Eye (tissue), 1 donor: Measurements from ENCODE around the gene FDCSP.
"Not testable (repeated sequence)": the region's sequence is repeated elsewhere in the genome, so short reads cannot be mapped to it uniquely, and the experiment has no call there.

ENCODE experiments used
- DNase-seq: peaks from one replicate; pipeline ENCODE4 v3.0.0-alpha.2; 2015

The FDCSP gene

DNA sequence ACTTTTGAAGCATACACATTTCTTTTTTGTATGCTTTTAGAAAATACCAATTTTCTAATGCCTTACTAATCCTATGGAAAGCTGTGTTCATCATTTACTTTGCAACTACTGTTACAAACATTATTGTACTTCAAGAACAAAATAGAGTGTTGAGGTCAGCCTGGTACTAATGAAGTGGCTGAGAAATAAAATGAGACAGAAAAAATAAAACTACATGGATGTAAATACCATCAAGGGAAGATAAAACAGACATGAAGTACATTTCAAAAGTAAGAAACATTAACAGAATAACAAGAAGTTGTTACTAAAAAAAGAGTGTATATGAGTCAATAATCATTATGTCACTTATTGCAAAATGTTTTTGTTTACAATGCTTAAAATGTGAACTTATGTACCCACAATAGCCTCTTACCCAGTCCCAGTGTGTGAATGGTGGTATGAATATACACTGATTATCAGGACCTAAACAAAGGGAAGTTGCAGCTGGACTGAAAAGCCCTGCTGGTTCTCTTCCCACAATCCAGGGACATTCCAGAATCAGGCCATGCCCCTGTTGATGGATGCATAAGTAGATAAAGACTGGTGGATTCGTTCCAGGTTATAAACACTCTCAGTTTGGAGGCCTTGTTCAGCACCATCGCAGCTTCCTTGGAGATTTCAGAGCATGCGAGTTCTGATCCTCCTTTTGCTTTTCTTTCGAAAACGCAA is 14.1 kb downstream of the FDCSP start:
- DNase-seq: no peak

GRCh38 chr4:70242297-70242696 is 16.4 kb downstream of the FDCSP start, which contains the start of gene CSN3:
CSN3 (plus strand) TSS chr4:70242597; CDS start chr4:70244820, 2,223 bp downstream.
- DNase-seq: not testable (repeated sequence)

- no peak for DNase-seq
Measured at GRCh38 chr4:70243091-70243490, 17.2 kb downstream of the FDCSP start.

- no peak for DNase-seq
Measured at GRCh38 chr4:70251250-70251944, 25.5 kb downstream of the FDCSP start.

GRCh38 chr4:70251945-70252277 is 26.0 kb downstream of the FDCSP start:
- no peak for DNase-seq

- DNase-seq: no peak
Measured at GRCh38 chr4:70269674-70270073, 43.8 kb downstream of the FDCSP start.

- DNase-seq: no peak
Measured at GRCh38 chr4:70277121-70277520, 51.2 kb downstream of the FDCSP start.

GRCh38 chr4:70280567-70280966 is 54.6 kb downstream of the FDCSP start:
- no peak for DNase-seq
